Measurements from ENCODE around the gene CAMK1D. TPM values are rescaled to one million over a fixed set of nuclear protein-coding genes. Genes with fewer than 3 reads are reported as not detected.

CAMK1D gene
- total and polyA plus RNA-seq, 9 donors: 1.8 to 11.7 (median 5.5) TPM

DNA sequence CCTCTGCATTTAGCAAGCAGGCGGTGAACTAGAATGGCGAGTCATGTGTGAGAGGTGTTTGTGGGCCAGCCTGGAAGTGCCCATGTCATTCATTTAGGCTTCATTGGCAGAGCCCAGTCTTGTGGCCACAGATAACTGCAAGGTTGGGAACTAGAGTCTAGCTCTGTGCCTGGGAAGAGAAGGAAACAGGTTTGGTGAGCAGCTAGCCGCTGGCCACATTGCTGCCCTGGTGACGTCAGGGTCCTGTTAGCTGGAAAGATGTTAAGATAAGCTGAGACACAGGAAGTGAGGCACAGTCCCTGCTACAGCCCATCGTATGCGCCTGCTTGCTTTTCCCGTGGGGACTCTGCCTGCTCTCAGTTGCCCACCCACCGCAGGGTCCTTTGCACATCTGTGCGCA lies 185.5 kb downstream of the CAMK1D start:
- WGBS, 3 donors: 83 to 92% (median 91%) methylated on average over 9 of the region's 9 CpGs
- Histone ChIP-seq H3K4me3 (no peak overlapping the region), H3K27ac (no peak overlapping the region), H3K4me1 (ENCODE audit: insufficient read depth) (peaks cover 14% of the 10 kb centered on the region), H3K27me3 (no peaks in the 10 kb centered on the region), H3K9me3 (no peaks in the 10 kb centered on the region), H3K36me3 (no peaks in the 10 kb centered on the region)
- TF ChIP-seq POLR2A (IDR thresholded peaks at IDR 0.05): no peak
- TF ChIP-seq EP300 (IDR thresholded peaks at IDR 0.05): no peak
- TF ChIP-seq, protein P1, sequence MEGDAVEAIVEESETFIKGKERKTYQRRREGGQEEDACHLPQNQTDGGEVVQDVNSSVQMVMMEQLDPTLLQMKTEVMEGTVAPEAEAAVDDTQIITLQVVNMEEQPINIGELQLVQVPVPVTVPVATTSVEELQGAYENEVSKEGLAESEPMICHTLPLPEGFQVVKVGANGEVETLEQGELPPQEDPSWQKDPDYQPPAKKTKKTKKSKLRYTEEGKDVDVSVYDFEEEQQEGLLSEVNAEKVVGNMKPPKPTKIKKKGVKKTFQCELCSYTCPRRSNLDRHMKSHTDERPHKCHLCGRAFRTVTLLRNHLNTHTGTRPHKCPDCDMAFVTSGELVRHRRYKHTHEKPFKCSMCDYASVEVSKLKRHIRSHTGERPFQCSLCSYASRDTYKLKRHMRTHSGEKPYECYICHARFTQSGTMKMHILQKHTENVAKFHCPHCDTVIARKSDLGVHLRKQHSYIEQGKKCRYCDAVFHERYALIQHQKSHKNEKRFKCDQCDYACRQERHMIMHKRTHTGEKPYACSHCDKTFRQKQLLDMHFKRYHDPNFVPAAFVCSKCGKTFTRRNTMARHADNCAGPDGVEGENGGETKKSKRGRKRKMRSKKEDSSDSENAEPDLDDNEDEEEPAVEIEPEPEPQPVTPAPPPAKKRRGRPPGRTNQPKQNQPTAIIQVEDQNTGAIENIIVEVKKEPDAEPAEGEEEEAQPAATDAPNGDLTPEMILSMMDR (IDR thresholded peaks at IDR 0.05): no peak
- DNase-seq: no peak
- intact Hi-C loops (cut with DNase I): no loop called here

DNA sequence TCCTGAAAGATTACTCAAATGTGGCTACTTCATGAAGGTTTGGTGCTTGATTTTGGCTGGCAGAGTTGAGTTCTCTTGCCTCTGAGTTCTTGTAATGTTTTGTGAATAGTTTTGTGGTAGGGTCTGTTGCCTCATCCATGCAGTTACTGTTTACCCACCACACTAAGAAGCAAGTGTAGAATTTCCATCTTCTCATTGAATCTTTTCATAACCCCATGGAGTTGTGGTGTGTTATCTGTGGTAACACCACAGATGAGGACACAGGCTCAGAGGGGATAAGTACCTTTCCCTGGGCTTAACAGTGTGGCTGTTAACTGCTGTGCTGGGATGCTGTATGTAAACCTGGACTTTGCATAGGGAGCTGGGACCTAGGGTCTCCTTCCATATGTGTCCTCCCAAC lies 186.3 kb downstream of the CAMK1D start:
- no peak for DNase-seq
- Histone ChIP-seq H3K27me3 (no peaks in the 10 kb centered on the region), H3K4me1 (ENCODE audit: insufficient read depth) (peaks cover 9% of the 10 kb centered on the region), H3K4me3 (no peak overlapping the region), H3K27ac (no peak overlapping the region), H3K9me3 (no peaks in the 10 kb centered on the region), H3K36me3 (no peaks in the 10 kb centered on the region)
- TF ChIP-seq, protein P1 (IDR thresholded peaks at IDR 0.05): no peak
- TF ChIP-seq POLR2A (IDR thresholded peaks at IDR 0.05): no peak
- no peak for TF ChIP-seq EP300 (IDR thresholded peaks at IDR 0.05)
- intact Hi-C loops (cut with DNase I): no loop called here

DNA sequence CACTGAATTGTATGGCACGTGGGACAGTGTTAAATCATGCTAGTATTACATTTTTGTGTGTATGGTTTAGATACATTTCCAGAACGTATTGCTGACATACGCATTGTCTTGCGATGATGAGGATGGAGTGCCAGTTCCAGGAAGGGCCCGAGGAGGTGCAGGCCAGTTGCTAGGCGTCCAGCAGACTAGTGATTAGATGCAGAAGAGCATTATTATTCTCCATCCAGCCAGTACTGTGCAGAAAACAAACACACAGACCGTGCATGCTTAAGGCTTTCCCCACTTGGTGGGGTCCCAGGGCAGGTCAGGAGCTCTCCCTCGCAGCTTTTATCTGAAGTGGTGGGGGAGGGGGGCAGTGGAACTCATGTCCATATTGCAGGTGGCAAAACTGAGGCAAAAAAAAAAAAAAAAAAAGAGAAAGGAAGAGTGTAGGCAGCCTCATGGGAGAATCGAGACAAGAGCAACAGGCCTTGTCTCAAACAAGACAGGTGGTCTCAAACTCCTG lies 189.2 kb downstream of the CAMK1D start:
- intact Hi-C loops (cut with DNase I): no loop called here
- 74 to 75% (median 75%) methylated on average over 9 of the region's 9 CpGs for WGBS, 3 donors
- DNase-seq: no peak

DNA sequence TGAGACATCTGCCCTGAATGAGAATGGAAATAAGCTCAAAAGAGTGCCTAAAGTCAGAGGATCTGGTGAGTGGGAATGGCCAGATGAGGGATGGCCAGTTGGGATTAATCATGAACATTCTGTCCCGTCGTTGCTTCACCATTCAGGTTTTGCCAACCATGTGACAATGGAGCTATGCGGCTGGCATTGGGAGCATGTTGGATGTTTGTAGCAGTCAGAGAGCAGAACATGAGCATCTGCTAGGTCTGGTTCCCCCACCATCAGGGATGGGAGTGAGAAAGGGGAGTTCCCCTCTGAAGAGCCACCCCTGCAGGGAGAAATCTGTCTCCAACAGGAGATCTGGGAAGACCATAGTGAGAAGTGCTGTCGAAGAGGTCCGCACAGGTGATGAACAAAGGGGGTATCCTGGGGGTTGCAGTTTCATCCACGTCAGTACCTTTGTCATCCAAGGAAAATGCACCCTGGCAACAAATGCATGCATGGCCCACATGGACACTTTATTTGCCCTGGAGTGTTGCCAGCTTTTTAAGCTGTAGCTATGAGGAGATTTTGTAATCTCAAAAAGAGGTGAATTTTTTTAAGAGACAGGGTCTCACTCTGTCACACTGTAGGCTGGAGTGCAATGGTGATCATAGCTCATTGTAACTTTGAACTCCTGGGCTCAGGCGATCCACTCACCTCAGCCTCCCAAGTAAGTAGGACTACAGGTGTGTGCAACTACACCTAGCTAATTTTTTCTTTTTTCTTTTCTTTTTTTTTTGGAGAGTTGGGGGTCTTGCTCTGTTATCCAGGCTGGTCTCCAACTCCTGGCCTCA lies 190.2 kb downstream of the CAMK1D start:
- no peak for DNase-seq
- Histone ChIP-seq H3K27ac (no peak overlapping the region), H3K27me3 (no peaks in the 10 kb centered on the region), H3K36me3 (no peaks in the 10 kb centered on the region), H3K4me3 (no peak overlapping the region), H3K9me3 (no peaks in the 10 kb centered on the region), H3K4me1 (ENCODE audit: insufficient read depth) (no peaks in the 10 kb centered on the region)
- 86 to 92% (median 87%) methylated on average over 7 of the region's 7 CpGs for WGBS, 3 donors
- intact Hi-C loops (cut with DNase I): no loop called here
- no peak for TF ChIP-seq EP300 (IDR thresholded peaks at IDR 0.05)
- TF ChIP-seq POLR2A (IDR thresholded peaks at IDR 0.05): no peak
- TF ChIP-seq, protein P1 (IDR thresholded peaks at IDR 0.05): no peak

More for the DNA sequence above, 189.2 kb downstream of the CAMK1D start:
- Histone ChIP-seq H3K4me3 (no peak overlapping the region), H3K36me3 (no peaks in the 10 kb centered on the region), H3K27me3 (no peaks in the 10 kb centered on the region), H3K4me1 (ENCODE audit: insufficient read depth) (no peaks in the 10 kb centered on the region), H3K27ac (no peak overlapping the region), H3K9me3 (no peaks in the 10 kb centered on the region)
- TF ChIP-seq, protein P1 (IDR thresholded peaks at IDR 0.05): no peak
- TF ChIP-seq POLR2A (IDR thresholded peaks at IDR 0.05): no peak
- TF ChIP-seq EP300 (IDR thresholded peaks at IDR 0.05): no peak
